ENCODE measurements around the gene SLC35C1.
A peak's percentile ranks its signal among the peaks of the same experiment; 100 is the strongest.

Gene SLC35C1

DNA sequence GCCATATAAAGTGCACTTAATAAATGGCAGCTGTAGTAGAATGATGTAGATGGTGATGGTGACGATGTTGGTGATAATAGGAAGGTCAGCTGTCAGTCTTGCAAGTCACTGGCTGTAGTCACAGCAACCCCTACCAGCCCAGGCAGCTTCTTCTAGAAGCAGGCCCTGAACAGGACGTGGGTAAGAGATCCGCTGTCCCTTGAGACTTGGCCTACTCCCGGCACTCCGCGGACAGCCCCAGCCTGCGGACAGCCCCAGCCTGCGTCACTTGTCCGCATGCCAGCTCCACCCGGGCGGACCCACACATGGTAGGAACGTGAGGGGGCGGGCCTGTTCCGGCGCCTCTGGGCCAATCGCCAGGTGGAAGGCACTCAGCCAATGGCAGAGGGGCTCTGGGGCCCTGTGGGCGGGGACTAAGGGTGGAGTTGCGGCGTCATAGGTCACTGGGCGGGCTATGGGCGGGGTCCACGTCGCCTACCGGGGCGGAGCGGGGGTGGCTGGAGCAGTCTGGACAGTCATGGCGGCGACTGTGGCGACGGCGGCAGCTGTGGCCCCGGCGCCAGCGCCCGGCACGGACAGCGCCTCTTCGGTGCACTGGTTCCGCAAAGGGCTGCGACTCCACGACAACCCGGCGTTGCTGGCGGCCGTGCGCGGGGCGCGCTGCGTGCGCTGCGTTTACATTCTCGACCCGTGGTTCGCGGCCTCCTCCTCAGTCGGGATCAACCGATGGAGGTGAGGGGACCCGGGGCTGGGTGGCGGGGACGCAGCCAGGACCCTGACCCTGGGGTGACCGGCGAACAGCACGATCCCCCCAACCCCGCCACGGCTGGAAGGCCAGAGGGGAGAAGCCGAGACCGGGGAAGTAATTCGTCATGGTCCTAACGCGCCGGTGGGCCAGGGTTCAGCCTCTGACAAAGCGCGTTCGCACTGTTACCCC lies 42.3 kb downstream of the SLC35C1 start, which contains the start of gene CRY2:
Gene CRY2 (plus strand): TSS at position 502 of the 937 bp plus-strand sequence. CDS start 16 bp downstream, at position 518.
- DNase-seq = peak; percentile 96 to 100 (median 97)

- DNase-seq = peak in 4 of 5 experiments; percentile 8 to 81 (median 31)
Measured at GRCh38 chr11:45847911-45848316, 43.0 kb downstream of the SLC35C1 start.

GRCh38 chr11:45848654-45849081 lies 43.7 kb downstream of the SLC35C1 start:
- DNase-seq = no peak

GRCh38 chr11:45850446-45850845 lies 45.5 kb downstream of the SLC35C1 start:
- DNase-seq = no peak

GRCh38 chr11:45851228-45851627 lies 46.3 kb downstream of the SLC35C1 start:
- no peak for DNase-seq

- DNase-seq = no peak
Measured at GRCh38 chr11:45852018-45852711, 47.2 kb downstream of the SLC35C1 start.

- DNase-seq = no peak
Measured at GRCh38 chr11:45852712-45853101, 47.8 kb downstream of the SLC35C1 start.

GRCh38 chr11:45853332-45854219 lies 48.6 kb downstream of the SLC35C1 start:
- no peak for DNase-seq

- no peak for DNase-seq
Measured at GRCh38 chr11:45855308-45855707, 50.4 kb downstream of the SLC35C1 start.

DNA sequence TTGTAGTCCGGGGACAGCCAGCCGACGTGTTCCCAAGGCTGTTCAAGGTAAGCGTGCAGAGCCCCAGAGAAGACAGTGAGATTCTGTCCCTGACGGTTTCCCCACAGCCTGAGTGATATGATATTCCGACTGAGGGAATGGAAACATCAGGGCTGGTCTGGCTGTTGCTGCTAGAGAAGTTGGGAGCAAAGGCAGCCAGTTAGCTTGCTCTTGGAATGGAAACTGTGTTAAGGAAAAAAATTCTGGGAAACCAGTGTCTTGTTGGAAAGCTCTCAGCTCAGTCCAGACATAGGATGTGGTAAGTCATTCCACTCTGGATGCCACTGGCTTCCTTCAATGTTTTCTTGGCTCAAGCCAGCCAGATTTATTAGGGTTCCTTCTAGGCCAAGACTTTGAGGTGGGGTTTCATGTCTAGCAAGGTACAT lies 51.1 kb downstream of the SLC35C1 start:
- DNase-seq = no peak

DNA sequence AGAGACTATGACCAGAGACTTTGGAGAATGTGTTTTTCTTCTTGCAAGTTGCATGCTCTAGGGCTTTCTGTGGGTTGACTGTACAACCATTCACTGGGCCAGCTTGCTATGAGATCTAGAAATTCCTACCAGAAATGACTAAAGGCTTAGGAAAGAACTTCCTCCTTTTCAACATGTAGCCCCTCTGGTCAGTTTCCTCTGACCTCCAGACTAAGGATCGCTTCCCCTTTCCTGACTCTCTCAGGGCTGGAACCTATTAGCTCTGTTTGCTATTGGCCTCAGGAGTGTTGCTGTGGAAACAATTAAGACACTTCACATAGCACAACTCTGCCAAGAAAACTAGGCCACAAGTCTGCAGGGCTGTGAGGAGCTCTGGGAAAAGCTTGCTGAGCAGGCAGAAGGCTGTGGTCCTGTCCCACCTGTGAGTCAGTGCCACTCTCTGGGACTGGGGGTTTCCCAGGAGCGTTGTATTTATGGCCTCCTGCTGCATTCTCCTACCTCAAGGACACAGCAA lies 53.1 kb downstream of the SLC35C1 start:
- no peak for DNase-seq

- DNase-seq = no peak
Measured at GRCh38 chr11:45858751-45859398, 53.9 kb downstream of the SLC35C1 start.

- DNase-seq = no peak
Measured at GRCh38 chr11:45859661-45860140, 54.8 kb downstream of the SLC35C1 start.

GRCh38 chr11:45860348-45860747 lies 55.4 kb downstream of the SLC35C1 start:
- no peak for DNase-seq

- DNase-seq = no peak
Measured at GRCh38 chr11:45860764-45861510, 56.0 kb downstream of the SLC35C1 start.
